C4-2B (cell line): ENCODE data around the gene PTOV1.

Source experiments
- H3K27ac ChIP-seq: fragments of 450-650 bp; 2 replicates; pipeline ENCODE4 v1.5.1; 2017
- ZFX ChIP-seq: fragments of 450-650 bp; IDR thresholded peaks from 2 replicates; pipeline ENCODE4 v1.6.1; 2017
- TF ChIP-seq, protein P1 (sequence below): fragments of 450-650 bp; conservative IDR thresholded peaks from 2 replicates; pipeline ENCODE4 v1.5.1; 2017; ENCODE audit warnings: mild to moderate bottlenecking

Gene PTOV1

DNA sequence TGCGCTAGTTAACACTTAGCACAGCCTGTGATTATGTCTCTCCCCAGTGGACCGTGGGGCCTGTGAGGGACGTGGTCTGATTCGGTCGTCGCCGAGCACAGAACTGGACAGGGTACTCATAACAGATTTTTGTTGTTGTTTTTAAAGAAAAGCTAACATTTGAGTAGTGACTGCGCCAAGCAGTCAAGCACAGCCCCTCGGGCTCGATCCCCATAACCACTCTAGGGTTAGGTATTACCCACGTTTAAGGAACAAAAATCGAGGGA is 805 bp upstream of the PTOV1 start:
- peak overlapping the region; percentile 93 for H3K27ac ChIP-seq
- no peak for TF ChIP-seq ZFX
- TF ChIP-seq, protein P1, sequence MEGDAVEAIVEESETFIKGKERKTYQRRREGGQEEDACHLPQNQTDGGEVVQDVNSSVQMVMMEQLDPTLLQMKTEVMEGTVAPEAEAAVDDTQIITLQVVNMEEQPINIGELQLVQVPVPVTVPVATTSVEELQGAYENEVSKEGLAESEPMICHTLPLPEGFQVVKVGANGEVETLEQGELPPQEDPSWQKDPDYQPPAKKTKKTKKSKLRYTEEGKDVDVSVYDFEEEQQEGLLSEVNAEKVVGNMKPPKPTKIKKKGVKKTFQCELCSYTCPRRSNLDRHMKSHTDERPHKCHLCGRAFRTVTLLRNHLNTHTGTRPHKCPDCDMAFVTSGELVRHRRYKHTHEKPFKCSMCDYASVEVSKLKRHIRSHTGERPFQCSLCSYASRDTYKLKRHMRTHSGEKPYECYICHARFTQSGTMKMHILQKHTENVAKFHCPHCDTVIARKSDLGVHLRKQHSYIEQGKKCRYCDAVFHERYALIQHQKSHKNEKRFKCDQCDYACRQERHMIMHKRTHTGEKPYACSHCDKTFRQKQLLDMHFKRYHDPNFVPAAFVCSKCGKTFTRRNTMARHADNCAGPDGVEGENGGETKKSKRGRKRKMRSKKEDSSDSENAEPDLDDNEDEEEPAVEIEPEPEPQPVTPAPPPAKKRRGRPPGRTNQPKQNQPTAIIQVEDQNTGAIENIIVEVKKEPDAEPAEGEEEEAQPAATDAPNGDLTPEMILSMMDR: no peak

DNA sequence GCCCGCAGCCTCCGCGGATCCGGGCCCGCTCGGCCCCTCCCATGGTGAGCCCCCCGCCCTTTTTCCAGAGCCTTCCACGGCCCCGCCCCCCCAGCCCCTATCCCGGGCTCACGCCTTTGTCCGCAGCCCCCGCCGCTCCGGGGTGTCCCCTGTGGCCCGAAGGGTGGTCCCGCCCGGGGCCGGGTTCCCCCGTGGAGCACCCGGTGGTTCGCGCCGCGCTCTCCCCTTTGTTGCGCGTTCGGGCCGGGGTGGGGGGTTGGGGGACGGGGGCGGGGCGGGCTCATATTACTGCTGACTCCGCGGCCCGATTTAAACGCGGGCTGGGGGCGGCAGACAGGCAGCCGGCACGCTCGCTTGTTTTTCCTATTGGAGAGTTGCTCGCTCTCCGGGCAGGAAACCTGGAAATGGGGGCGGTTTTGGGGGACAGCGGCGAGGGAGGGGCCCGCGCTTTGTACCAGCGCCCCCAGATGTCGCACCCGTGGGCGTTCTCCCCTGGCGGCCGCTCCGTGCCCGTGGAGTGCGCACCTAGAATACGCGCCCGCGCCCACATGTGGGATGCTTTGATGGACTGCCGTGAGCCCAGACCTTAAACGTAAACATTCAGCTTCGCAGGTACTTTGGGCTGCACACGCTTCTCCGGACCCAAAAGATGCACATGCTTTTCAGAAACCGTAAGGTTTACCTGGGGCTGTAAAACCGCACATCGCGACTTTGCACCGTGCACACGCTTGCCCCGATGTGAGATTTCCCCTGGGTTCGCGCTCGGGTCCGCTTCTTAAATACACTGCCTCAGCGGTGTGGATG is 699 bp downstream of the PTOV1 start:
- TF ChIP-seq ZFX: no peak
- TF ChIP-seq, protein P1: no peak
- peak overlapping the region; percentile 93 for H3K27ac ChIP-seq

DNA sequence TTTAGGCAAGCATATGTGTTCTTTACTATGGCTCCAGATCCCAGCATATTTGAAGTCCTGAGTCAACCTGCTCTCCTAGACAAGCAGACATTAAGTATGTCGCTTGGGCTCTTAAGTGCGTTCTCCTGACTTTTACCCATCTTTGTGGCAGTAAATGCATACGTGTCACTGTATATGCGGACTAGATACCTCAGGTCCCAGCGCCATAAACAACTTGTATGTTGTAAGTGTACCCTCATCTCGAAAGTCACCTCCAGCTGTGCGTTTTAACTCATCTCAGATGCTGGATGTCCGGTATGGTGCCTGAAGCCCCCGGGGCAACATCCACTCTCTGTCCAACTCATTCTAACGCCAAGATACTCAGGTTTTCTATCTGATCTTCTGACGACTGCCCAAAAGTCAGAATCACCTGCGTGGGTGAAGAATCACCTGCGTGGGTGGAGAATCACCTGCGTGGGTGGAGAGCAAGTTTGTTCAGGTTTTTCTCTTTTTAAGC is 1.7 kb downstream of the PTOV1 start:
- TF ChIP-seq, protein P1: no peak
- no peak for TF ChIP-seq ZFX
- peak overlapping the region; percentile 93 for H3K27ac ChIP-seq

DNA sequence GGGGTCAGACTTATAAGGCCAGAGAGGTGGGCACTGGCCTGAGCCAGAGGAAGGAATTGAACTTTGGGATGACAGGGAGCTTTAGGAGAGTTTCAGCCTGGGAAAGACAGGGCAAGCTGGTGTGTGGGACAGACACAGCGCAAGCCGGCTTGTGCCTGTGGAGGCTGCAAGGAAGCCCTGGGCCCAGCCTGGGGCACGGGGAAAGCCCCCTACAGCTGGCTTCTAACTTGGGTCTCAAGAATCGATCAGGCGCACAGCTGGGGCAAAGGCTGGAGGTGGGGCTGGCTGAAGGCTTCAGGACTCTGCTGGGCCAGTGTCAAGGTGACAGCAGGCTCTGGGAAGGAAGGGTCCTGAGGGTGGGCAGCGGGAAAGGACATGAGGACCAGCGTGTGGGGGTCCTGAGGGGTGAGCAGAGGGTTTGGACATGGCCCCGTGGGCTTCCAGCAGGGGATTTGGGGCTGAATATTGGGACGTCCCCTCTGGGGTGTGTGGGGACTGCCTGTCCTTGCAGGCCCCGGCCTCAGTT is 3.0 kb downstream of the PTOV1 start:
- TF ChIP-seq, protein P1: no peak
- no peak for TF ChIP-seq ZFX
- H3K27ac ChIP-seq: no peak overlapping the region

DNA sequence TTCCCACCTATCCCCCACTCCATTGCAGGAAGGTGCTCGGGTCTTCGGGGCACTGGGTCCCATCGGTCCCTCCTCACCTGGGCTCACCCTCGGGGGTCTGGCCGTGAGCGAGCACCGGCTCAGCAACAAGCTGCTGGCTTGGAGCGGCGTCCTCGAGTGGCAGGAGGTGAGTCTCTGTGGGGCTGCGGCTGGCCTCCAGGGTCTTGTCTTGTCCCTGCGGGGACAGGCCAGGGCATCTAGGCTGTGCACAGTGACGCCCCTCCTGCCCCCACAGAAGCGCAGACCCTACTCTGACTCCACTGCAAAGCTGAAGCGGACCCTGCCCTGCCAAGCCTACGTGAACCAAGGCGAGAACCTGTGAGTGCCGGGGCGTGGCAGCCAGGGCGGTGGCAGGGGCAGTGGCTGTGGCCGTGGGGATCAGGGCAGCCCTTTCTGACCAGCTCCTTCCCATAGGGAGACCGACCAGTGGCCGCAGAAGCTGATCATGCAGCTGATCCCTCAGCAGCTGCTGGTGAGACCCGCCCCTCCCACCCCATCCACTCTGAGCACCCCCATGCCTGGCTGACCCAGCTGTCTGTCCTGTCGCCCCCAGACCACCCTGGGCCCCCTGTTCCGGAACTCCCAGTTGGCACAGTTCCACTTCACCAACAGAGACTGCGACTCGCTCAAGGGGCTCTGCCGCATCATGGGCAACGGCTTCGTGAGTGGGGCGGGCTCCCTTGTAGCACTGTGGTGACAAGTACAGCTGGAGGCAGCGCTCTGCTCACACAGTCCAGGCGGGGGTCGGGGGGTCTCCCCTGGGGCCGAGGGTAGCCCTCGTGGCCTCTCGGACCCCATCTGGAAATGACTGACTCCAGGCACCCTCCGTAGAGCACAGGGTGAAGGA is 3.7 kb downstream of the PTOV1 start:
- TF ChIP-seq ZFX: no peak
- TF ChIP-seq, protein P1: no peak
- no peak overlapping the region for H3K27ac ChIP-seq

DNA sequence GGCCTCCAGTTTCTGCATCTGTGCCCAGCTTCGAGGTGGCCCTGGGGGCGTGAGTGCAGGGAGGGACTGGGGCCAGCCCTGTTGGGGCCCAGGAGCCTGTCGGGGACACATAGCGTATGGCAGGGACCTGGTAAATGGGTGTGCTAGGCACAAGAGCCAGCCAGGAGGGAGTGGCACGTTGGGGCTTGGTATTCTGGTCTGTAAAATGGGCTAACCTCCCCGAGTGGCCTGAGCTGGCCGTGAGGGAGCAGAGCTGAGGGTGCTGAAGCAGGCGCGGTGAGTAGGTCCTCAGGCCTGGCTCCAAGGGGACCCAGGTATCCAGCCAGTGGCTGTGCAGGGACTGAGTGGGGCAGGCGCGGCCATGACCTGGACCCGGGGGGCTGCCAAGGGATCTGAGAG is 4.3 kb downstream of the PTOV1 start:
- TF ChIP-seq, protein P1: no peak
- no peak for TF ChIP-seq ZFX
- H3K27ac ChIP-seq: 0 out of 2 replicates have a peak overlapping the region, but pooled peaks have one; percentile 5
